Activated T-cell treated with anti-CD3 and anti-CD28 coated beads for 24 hours (primary cell): ENCODE measurements around the gene ZNF804B.

Experiments
- DNase-seq: peaks from one replicate; pipeline ENCODE4 v3.0.0-alpha.2; 2020; ENCODE audit warnings: low read depth

The ZNF804B gene

DNA sequence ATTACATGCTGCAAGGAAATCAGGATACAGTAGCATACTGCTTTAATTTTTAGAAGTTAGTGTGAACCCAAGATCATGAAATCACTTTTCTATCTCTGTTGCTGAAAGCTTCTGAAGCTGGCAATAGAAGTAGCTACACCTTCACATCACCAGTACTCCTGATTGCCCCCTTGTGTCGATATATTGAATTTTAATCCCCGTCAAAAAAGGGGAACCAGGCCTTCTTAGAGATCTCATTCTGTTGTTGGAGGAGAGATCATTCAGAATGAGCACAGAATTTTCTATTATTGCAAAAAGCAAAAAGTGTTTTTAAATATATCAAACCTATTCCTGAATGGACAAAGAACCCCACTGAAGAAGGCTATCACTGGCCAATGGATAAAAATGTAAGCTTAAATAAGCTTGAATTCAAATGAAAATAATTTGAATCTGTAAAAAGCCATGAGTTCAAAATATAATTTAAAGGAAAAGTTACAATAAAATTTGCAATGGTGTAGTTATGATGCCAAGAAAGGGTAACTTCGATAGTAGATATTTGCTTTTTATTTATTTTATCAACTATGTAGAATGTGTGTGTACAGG is 75.7 kb downstream of the ZNF804B start:
- no peak for DNase-seq

GRCh38 chr7:88842201-88842600 is 82.7 kb downstream of the ZNF804B start:
- DNase-seq: no peak

GRCh38 chr7:88845091-88845490 is 85.6 kb downstream of the ZNF804B start:
- no peak for DNase-seq

- no peak for DNase-seq
Measured at GRCh38 chr7:88851220-88851619, 91.7 kb downstream of the ZNF804B start.

- DNase-seq: no peak
Measured at GRCh38 chr7:88859288-88859687, 99.8 kb downstream of the ZNF804B start.

GRCh38 chr7:88866265-88866863 is 106.9 kb downstream of the ZNF804B start:
- DNase-seq: no peak

DNA sequence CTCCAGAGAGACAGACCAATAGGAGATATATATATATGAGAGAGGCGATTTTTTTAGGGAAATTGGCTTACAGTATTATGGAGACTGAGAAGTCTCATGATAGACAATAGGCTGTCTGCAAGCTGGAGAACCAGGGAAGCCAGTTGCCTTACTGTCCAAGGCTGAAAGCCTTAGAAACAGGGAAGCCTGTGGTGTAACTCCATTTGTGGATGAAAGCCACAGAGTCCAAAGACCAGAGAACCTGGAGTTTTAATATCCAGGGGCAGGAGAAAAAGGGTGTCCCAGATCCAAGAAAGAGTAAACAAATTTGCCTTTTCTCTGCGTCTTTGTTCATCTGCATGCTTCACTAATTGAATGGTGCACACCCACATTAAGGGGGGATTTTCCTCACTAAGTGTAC is 107.7 kb downstream of the ZNF804B start:
- no peak for DNase-seq

GRCh38 chr7:88868456-88868855 is 109.0 kb downstream of the ZNF804B start:
- DNase-seq: no peak

DNA sequence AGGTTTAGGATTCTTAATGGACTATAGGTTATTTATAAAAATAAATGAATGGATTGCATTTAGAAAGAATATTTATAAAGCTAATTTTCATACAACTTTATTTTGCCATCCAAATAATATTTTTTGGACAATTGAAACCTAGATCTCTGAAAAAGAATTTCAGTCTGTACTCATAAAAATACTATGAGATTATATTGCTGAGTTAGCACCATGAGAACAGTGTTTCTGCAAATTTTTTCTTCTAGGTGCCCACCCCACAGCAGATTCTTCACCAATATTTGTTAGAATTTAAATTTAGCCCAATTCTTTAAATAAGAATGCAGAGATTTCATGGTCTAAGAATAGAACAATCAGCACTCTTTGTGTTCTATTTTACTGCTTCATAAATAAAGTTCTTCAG is 121.6 kb downstream of the ZNF804B start:
- no peak for DNase-seq

GRCh38 chr7:88885131-88885530 is 125.6 kb downstream of the ZNF804B start:
- no peak for DNase-seq

DNA sequence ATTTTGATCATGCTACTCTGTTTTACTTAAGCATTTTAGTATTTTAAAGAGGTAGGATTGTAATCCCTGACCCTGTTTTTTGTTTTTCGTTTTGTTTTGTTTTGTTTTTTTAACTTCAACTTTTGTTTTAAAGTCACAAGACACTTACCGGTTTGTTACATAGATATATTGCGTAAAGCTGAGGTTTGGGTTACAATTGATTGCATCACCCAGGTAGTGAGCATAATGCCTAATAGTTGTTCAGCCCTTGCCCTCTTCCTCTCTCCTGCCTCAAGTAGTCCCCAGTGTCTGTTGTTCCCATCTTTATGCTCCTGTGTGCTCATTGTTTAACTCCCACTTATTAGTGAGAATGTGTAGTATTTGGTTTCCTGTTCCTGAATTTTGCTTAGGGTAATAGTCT is 129.2 kb downstream of the ZNF804B start:
- no peak for DNase-seq

- no peak for DNase-seq
Measured at GRCh38 chr7:88910516-88910915, 151.0 kb downstream of the ZNF804B start.

DNA sequence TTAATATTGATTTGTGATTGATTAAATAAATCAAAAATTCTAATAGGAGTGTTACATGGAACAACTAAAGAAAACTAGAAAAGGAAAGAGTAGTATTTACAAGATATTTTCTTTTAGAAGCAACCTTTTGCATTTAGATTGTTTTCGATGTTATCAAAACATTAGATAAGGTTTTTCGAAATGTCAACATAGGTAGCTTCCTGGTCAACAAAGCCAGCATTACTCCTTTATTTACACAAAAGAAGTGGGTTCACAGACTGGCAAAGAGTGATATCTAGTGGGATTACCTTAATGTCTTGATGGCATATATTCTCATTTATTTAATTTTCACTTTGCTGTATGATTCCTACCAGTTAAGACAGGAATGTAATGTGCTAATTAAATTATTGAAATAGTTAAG is 153.4 kb downstream of the ZNF804B start:
- no peak for DNase-seq

DNA sequence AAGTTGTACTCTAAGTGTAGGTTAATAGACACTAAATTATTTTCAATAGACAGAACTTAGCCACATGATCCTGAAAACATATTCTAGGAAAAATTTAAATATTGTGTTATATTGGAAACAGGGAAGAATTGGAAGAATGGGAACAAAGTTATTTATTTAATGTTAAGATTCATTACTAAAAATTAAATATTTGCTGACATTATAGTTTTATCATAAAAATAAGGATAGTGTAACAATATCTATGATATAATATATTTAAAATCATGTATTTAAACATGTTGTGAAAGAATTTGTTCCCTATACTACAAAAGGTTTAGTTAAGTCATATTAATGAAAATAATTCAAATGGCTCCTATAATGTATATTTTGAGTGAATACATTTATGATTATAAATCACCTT is 156.1 kb downstream of the ZNF804B start:
- no peak for DNase-seq

GRCh38 chr7:88919478-88920131 is 160.1 kb downstream of the ZNF804B start:
- no peak for DNase-seq

DNA sequence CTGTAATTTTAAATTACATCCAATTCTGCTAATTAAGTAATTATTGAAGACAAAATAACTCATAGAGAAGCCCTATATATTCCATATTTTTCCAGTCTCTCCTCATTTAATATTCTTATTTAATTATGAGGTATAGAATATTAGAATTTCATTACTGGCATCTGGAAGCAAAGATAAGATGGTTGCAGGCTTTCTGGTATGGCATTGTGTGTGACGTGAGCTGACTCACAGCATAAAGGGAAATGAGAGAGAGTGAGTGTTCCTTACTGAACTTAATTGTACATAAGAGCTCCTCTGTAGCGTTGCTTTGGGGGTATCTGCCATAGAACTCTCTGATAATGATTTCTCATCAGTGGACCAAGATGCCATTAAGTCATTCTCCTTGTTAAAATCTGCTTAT is 163.4 kb downstream of the ZNF804B start:
- DNase-seq: no peak

DNA sequence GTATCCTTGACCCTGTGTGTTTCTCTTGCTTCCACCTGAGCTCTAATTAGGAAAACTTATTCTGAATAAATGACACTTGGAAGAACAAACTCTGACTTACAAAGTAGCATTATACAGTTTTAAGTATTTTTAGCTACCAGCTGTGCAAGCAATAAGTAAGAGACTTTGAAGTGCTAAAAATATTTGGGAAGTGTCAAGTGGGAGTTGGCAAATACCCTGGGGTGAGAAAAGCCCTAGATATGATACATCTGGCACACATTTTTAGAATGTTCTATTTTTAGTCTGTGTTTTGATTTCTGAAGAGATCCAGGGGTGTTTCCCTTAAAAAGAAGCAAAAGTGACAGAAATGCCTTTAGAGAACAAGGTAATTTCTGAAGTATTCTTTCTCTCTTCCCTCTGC is 168.8 kb downstream of the ZNF804B start:
- no peak for DNase-seq

DNA sequence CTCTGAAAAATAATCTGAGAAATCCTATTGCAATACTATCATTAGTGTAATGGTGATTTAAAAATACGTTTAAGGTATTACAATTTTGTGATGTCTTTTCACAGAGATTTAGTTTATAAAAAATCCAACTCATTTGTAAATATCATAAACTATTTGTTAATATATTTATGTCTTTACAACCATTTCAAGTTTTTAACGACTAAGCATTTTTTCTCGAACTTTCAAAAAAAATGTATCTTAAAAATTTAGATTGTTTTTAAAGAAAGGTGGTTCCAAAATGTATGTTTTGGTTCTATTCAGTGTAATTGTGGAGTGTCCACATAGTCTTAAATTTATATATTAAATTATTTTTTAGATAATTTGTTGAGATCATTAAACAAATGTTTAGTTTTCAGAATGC is 170.2 kb downstream of the ZNF804B start:
- DNase-seq: no peak

- no peak for DNase-seq
Measured at GRCh38 chr7:88933285-88933684, 173.8 kb downstream of the ZNF804B start.

DNA sequence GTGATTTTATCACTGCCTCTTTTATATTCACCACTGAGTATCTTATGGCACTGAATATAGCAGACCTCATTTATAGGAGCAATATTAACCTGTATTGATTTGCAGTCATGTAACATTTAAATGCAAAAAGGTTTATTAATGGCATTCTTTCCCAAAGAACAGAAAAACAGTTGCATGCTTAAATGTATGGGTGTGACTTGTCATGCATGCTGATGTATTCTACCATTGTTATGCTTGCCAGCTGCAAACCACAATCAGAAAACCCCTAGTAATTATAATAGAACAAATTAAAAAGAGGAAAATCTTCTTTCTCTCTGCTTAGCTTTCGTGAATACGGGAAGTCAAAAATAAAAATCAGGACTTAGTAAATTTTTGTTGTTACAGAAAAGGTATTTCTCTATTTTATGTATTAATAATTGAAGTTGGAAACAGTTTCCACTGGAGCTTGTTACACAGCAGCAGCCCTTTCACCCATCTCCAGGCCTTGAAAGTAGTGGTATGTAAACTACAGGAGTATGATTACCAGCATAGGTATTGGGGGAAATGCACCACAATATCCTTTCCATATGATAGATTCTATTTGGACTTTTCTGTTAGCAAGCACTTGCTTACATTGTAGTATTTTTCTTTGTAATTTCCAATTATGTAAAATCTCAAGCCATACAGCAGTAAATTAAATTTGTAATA is 183.5 kb downstream of the ZNF804B start:
- no peak for DNase-seq

- DNase-seq: no peak
Measured at GRCh38 chr7:88951826-88952225, 192.3 kb downstream of the ZNF804B start.

DNA sequence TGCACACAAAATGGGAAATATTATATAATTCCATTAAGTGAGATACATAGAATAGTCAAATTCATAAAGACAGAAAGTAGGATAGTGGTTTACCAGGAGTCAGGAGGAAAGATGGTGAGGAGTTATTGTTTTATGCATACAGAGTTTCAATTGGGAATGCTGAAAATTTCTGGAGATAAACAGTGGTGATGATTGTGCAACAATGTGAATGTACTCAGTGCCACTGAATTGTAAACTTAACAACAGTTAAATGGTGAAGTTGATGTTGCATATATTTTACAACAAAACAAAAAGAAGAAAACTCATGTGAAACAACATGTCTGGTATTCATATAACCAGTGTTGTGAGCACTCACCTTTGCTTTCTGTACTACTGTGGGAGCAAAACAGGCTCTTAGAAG is 204.9 kb downstream of the ZNF804B start:
- no peak for DNase-seq

- no peak for DNase-seq
Measured at GRCh38 chr7:88965371-88965770, 205.9 kb downstream of the ZNF804B start.
